ENCODE data around the gene PARP15.
"Not testable (repeated sequence)": the region's sequence is repeated elsewhere in the genome, so short reads cannot be mapped to it uniquely, and the experiment has no call there.

Gene PARP15

DNA sequence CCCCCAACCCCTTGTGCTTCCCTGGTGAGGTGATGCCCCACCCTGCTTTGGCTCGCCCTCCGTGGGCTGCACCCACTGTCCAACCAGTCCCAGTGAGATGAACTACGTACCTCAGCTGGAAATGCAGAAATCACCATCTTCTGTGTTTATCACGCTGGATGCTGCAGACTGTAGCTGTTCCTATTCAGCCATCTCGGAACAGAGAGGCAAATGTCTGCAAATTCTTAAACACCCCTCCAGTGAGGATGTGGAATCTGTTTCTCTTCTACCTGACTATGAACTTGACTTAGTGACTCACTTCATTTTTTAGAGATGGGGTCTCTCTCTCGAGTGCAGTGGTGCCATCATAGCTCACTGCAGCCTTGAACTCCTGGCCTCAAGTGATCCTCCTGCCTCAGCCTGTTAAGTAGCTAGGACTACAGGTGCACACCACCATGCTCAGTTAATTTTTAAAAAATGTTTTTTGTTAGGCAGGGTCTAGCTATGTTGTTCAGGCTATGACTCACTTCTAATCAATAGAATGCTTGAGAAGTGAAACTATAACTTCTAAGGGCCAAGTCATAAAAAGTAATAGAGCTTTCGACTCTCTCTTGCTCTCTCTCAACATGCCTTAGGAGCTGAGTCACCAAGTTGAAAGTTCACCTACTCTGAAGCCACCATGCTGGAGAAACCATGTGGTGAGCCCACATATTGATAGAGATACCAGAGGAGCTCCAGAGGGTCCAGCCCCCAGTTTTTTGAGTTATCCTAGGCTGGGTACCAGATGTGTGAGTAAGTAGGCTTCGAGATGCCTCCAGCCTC lies 91.7 kb downstream of the PARP15 start:
- no peak for DNase-seq (ENCODE audit: low read depth in 1 of 2, low spot score in 1 of 2)
- no peak for TF ChIP-seq JUND (IDR thresholded peaks at IDR 0.05; ENCODE audit: low read depth)
- in situ Hi-C loops (cut with HindIII; ENCODE audit: low pct_unique_long_range_greater_than_20kb, low sequenced_read_pairs) = no loop called here

DNA sequence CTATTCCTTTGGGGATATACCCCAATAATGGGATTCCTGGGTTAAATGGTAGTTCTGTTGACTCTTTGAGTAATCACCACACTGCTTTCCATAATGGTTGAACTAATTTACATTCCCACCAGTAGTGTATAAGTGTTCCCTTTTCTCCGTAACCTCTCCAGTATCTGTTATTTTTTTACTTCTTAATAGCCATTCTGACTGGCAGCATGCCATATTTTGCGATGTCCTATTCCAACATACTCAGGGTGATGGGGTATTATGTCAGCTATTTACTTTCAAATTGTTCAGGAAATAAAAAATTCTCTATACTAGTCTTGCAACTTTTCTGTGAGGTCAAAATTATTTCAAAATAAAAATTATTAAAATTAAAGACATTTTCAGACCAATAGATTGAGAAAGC lies 94.1 kb downstream of the PARP15 start:
- in situ Hi-C loops (cut with HindIII; ENCODE audit: low pct_unique_long_range_greater_than_20kb, low sequenced_read_pairs) = no loop called here
- no peak for TF ChIP-seq JUND (IDR thresholded peaks at IDR 0.05; ENCODE audit: low read depth)
- no peak for DNase-seq (ENCODE audit: low read depth in 1 of 2, low spot score in 1 of 2)

DNA sequence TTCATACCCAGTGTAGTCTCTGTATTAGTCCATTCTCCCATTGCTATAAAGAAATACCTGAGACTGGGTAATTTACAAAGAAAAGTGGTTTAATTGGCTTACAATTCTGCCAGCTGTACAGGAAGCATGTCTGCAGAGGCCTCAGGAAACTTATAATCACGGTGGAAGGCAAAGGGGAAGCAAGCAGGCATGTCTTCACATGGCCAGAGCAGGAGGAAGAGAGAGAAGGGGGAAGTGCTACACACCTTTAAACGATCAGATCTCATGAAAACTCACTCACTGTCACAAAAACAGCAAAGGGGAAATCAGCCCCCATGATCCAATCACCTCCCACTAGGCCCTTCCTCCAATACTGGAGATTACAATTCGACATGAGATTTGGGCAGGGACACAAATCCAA lies 96.9 kb downstream of the PARP15 start:
- in situ Hi-C loops (cut with HindIII; ENCODE audit: low pct_unique_long_range_greater_than_20kb, low sequenced_read_pairs) = no loop called here
- DNase-seq (ENCODE audit: low read depth in 1 of 2, low spot score in 1 of 2) = no peak

DNA sequence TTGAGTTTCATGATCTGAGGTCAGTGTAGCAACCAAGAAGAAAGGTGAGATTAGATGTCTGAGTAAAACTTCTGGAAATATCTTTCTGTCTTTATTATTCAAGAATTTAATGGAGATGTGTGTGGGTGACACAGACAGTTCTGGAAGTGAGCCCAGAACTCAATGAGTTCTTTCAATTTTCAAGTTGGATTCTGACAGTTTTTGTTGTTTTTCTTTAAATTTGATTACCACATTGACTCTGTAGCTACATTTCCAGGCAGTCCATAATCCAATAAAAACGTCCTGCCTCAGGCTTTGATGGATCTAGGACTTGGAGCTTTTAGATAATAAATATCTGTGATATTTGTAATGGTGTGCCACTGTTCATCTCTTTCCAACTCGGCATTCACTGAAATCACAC lies 99.3 kb downstream of the PARP15 start:
- in situ Hi-C loops (cut with HindIII; ENCODE audit: low pct_unique_long_range_greater_than_20kb, low sequenced_read_pairs) = no loop called here
- no peak for TF ChIP-seq JUND (IDR thresholded peaks at IDR 0.05; ENCODE audit: low read depth)
- DNase-seq (ENCODE audit: low read depth in 1 of 2, low spot score in 1 of 2) = no peak

More for the DNA sequence above, 96.9 kb downstream of the PARP15 start:
- no peak for TF ChIP-seq JUND (IDR thresholded peaks at IDR 0.05; ENCODE audit: low read depth)

DNA sequence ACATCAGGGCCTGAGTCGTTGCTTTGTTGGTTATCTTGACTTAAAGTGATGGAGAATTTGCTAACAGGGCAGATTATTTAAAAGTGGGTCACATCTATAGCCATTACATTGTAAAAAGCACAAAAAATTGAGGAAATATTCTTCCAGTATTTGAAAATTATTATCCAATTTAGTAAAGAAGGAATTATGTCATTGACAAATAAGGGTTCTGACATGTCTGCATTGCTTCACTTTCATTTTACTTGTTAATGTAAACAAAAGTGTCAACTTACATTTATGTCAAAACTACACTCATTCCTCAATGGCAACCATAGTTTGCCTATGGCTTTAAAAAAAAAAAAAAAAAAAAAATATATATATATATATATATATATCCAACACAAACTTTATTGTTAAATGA lies 99.8 kb downstream of the PARP15 start:
- no peak for TF ChIP-seq JUND (IDR thresholded peaks at IDR 0.05; ENCODE audit: low read depth)
- in situ Hi-C loops (cut with HindIII; ENCODE audit: low pct_unique_long_range_greater_than_20kb, low sequenced_read_pairs) = no loop called here
- no peak for DNase-seq (ENCODE audit: low read depth in 1 of 2, low spot score in 1 of 2)

DNA sequence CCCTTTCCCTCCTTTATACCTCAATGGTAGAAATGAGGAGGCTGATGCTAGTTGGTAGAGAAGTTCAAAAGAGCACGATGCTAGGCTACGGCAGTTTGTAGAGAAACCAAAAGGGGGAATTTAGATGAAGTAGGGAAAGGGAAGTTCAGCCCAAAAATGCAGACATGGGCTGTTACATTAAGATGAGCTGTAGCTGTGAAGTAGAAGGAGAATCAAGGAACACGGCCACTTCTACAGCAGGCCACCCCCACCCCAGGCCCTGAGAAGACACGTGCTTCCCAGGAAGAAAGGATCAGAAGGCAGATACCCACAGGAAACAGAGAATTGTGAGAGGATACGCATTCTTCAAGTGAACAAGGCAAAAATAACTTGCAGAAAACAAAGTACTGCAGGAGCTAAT lies 101.1 kb downstream of the PARP15 start:
- no peak for TF ChIP-seq JUND (IDR thresholded peaks at IDR 0.05; ENCODE audit: low read depth)
- in situ Hi-C loops (cut with HindIII; ENCODE audit: low pct_unique_long_range_greater_than_20kb, low sequenced_read_pairs) = no loop called here
- DNase-seq (ENCODE audit: low read depth in 1 of 2, low spot score in 1 of 2) = no peak

- peak; percentile 30 to 86 for DNase-seq (ENCODE audit: low read depth in 1 of 2, low spot score in 1 of 2)
- TF ChIP-seq JUND (IDR thresholded peaks at IDR 0.05; ENCODE audit: low read depth) = no peak
- in situ Hi-C loops (cut with HindIII; ENCODE audit: low pct_unique_long_range_greater_than_20kb, low sequenced_read_pairs) = no loop called here
Observed at GRCh38 chr3:122679085-122679881, 101.8 kb downstream of the PARP15 start.

DNA sequence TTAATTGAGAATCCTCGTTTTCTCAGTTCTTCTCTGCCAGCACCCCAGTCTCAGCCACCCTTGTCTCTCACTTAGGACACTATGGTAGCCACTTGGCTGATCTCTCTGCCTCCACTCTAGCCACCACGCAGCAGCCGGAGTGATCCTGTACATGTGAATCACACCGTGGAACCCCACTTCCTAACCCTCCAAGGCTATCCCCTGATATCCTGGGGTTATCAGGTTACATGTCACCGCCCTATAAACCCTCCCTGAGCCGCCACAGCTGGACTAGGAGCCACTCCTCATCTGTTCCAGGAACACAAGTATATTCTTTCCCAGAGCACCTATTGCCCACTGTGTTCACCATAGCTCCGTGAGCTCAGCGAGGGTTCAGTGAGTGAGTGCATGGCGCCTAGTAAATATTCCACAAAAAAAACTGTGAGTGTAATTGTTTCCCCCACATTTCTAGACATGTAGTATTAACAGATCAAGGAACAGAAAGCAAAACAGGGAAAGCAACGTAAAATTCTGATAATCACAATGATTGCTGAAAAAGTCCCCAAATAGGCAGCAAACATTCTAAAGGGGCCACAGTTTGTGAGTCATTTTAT lies 102.5 kb downstream of the PARP15 start:
- DNase-seq (ENCODE audit: low read depth in 1 of 2, low spot score in 1 of 2) = peak in 1 of 2 experiments; percentile 22
- in situ Hi-C loops (cut with HindIII; ENCODE audit: low pct_unique_long_range_greater_than_20kb, low sequenced_read_pairs) = no loop called here
- TF ChIP-seq JUND (IDR thresholded peaks at IDR 0.05; ENCODE audit: low read depth) = no peak

GRCh38 chr3:122680475-122681283 lies 103.2 kb downstream of the PARP15 start, which contains the start of gene PARP14:
Gene PARP14, plus strand, starts transcription at chr3:122680839. Its CDS starts 45 bp downstream, at chr3:122680884.
- peak; percentile 37 to 73 for DNase-seq (ENCODE audit: low read depth in 1 of 2, low spot score in 1 of 2)
- TF ChIP-seq JUND (IDR thresholded peaks at IDR 0.05; ENCODE audit: low read depth) = no peak
- in situ Hi-C loops (cut with HindIII; ENCODE audit: low pct_unique_long_range_greater_than_20kb, low sequenced_read_pairs) = no loop called here

DNA sequence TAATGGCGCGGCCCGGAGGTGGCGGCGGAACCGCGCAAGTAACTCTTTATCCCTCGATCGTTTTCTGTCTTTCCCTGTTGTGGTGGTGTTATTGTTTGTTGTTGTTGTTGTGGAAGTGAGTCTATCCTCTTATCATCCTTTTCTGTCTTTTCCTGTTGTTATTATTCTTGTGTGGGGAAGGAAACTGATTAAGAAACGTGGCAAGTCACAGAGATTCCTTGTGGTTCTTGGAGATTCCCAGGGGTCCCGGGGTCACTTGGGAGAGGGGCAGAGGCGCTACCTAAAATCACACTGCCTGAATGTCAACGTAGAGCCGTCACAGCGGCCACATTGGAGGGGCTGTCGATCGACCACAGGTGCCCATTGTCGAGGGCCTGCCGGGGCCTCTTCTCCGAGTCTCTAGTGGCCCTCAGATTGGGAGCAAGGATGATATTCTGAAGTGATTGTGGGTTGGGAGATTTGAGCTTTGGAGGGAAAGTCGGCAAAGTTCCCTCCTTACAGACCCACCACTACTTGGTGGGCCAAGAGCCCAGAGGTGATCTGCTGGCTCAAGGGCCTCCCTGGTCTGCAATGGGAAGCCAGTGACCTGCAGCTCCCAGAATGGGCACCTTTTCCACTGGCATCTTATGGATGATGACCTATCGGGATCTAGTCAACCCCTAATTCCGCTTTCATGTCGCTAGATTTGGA lies 104.0 kb downstream of the PARP15 start:
- no peak for TF ChIP-seq JUND (IDR thresholded peaks at IDR 0.05; ENCODE audit: low read depth)
- no peak for DNase-seq (ENCODE audit: low read depth in 1 of 2, low spot score in 1 of 2)
- in situ Hi-C loops (cut with HindIII; ENCODE audit: low pct_unique_long_range_greater_than_20kb, low sequenced_read_pairs) = no loop called here

- TF ChIP-seq JUND (IDR thresholded peaks at IDR 0.05; ENCODE audit: low read depth) = no peak
- in situ Hi-C loops (cut with HindIII; ENCODE audit: low pct_unique_long_range_greater_than_20kb, low sequenced_read_pairs) = no loop called here
- no peak for DNase-seq (ENCODE audit: low read depth in 1 of 2, low spot score in 1 of 2)
Observed at GRCh38 chr3:122681974-122682409, 104.5 kb downstream of the PARP15 start.

- in situ Hi-C loops (cut with HindIII; ENCODE audit: low pct_unique_long_range_greater_than_20kb, low sequenced_read_pairs); DNase-seq (ENCODE audit: low read depth in 1 of 2, low spot score in 1 of 2): not testable (repeated sequence)
Observed at GRCh38 chr3:122682778-122683411, 105.4 kb downstream of the PARP15 start.

All from T47D (cell line).